GM12874 (cell line): Measurements from ENCODE around the gene SND1.

Experiments
- CTCF ChIP-seq: IDR thresholded peaks from 2 replicates; pipeline ENCODE4 v1.5.1; 2011; ENCODE audit warnings: low read depth, mild to moderate bottlenecking, control low read depth, low read length, moderate library complexity; ENCODE audit not compliant: insufficient read depth

SND1 gene

GRCh38 chr7:127877951-127878350 lies 226.0 kb downstream of the SND1 start:
- no peak for TF ChIP-seq CTCF

- no peak for TF ChIP-seq CTCF
Measured at GRCh38 chr7:127878791-127879190, 226.8 kb downstream of the SND1 start.

GRCh38 chr7:127879436-127879835 lies 227.4 kb downstream of the SND1 start:
- no peak for TF ChIP-seq CTCF

- no peak for TF ChIP-seq CTCF
Measured at GRCh38 chr7:127879942-127880341, 227.9 kb downstream of the SND1 start.

- no peak for TF ChIP-seq CTCF
Measured at GRCh38 chr7:127880454-127880853, 228.5 kb downstream of the SND1 start.

GRCh38 chr7:127881564-127881963 lies 229.6 kb downstream of the SND1 start:
- TF ChIP-seq CTCF, result no peak

- TF ChIP-seq CTCF, result no peak
Measured at GRCh38 chr7:127882313-127882920, 230.4 kb downstream of the SND1 start.
